Measurements from ENCODE around the gene MESD.

Gene MESD

DNA sequence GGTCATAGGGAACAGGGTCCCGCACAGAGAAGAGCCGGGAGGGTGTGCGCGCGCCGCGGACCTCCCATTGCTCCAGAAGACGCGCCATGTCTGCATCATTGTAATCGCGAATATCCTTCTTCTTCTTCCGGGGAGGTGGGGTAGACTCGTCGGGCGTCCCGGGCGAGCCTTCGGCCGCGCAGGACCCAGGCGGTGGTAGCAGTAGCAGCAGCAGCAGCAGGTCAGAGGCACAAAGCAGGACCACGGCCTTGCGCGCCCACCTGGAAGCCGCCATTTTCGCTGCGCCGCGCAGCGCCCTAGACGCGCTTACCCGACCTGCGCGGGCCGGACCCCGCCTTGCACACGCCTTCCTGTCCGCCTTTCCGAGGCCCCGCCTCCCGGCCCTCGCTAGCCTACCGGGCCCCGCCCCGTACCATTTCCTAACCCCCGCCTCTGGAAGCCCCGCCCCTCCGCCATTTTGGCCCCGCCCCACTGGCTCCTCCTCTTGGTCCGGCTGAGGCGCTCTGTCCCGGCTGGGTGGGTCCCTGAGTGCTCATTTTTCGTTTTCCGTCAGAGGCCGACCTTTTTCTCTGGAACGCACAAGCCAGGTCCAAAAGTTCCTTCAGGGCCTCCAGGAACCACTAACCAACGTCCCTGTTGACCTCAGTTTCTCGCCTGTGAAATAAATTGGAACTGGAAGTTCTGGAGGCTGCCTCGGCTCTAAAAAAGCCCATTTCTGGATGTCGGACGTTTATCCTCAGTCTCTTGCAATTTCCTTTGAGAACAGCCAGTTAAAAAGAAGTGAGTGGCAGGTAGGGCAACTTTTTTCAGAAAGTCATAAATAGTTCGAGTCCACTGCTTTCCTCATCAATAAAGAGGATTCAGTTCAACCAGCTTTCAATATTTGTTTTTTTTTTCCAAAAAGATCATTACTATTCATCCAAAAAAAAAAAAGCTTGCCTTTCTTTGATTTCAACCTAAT lies at the start of gene MESD:
TSS of gene MESD (minus strand) at position 302 of the 961 bp plus-strand sequence. CDS start at position 274, 28 bp downstream.
- peak; percentile 87 to 88 for DNase-seq (ENCODE audit: low read depth in 2 of 2)

DNA sequence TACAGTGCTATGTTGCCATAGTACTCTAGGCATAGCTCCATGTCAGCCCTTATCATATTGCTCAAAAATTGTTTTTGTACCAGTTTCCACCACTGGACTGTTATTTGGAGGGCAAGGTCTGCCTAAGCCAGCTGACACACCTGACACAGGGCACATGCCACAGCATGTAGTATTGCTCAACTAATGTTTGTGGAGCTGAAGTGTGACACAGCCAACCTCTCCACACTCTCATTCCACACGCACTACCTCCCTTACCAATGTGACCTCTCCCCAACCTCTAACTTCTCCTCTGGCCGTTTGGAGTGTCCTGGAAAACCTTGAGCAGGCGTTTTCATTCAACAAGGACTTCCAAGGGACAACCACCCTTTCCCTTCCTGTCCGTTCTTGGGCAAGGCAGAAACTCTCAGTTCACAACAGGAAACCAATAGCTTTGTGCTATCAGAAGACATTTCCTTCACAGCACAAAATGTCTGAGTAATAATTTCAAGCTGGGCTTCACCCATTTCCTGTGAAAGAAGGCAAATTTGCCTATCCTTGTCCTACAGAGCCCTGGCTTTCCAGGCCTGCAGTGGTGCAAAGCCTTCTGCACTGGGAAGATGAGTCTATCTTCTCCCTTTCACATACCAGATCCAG lies 49.5 kb upstream of the MESD start:
- DNase-seq (ENCODE audit: low read depth in 2 of 2) = no peak

DNA sequence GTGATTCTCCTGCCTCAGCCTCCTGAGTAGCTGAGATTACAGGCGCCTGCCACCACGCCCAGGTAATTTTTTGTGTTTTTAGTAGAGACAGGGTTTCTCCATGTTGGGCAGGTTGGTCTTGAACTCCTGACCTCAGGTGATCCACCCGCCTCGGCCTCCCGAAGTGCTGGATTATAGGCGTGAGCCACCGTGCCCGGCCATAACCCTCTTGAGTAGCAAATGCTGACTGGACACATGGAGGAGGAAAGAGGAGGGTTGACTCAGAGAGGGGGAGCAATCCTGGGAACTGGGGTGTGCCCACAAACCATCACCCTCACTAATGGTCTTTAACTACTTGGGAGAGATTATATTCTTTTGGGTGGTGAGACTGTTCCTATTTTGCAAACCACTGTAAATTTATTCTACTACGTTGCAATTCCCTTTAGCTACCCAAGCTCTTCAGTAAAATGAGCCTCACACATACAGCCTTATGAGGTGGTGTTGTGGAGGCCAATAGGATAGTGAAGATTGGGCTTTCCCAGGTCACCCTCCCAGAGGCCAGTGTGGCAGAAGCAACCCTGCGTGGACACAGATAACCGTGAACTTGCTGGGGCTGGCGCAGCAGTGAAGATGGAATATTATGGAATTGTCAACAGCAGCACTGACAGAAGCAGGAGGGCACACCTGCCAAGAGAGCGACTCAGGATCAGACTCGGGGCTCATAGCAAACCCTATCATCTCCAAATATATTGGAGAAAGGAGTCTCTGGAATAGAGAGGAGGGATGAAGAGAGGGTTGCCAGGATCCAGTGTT lies 48.5 kb upstream of the MESD start:
- DNase-seq (ENCODE audit: low read depth in 2 of 2) = no peak

DNA sequence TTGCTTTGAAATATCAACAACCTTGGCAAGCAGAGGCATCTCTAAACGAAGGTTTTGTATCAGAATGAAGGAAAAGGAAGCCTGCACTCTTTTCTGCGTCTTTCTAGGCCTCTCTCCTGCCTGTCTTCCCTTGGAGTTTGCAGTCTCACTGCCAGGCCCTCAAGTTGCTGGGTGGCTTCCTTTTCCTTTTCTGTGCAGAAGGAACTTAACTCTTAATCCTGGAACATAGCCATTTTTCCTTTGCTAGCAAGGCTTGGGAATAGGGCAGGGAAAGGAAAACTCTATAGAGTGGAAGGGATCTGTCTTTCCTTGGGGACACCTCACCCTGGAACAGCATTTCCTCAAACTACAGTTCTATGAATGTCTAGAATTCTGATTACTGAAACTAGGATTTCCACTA lies 43.9 kb upstream of the MESD start:
- DNase-seq (ENCODE audit: low read depth in 2 of 2) = no peak

DNA sequence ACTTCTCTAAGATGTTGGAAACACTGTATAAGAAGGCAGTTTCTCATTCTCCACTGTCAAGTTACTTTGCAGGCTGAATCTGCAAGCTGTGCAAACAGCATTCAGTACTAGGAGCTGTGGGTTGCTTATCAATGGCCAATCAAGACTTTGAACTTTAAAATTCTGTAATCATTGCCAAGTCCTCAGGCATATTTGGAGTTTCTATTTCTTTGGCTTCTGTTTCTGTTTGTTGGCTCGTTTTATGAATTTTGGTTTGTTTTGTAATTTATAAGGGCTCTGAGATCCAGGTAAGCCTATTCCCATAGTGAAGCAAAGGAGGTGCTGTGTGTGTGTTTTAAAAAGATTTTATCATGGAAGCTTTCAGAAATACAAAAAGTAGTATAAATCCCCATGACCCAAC lies 43.2 kb upstream of the MESD start:
- no peak for DNase-seq (ENCODE audit: low read depth in 2 of 2)

DNA sequence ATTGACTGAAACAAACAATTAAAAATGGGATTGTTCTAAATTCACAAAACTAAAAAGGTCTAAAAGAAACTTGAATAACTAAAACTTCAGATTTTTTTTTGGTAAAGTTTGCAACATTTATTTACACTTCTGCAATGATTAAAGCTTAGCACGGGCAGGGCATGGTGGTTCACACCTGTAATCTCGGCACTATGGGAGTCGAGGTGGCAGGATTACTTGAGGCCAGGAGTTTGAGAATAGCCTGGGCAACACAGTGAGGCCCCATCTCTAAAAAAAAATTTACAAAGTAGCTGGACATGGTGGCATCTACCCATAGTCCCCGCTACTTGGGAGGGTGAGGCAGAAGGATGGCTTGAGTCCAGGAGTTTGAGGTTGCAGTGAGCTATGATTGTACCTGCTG lies 42.7 kb upstream of the MESD start:
- DNase-seq (ENCODE audit: low read depth in 2 of 2) = no peak

DNA sequence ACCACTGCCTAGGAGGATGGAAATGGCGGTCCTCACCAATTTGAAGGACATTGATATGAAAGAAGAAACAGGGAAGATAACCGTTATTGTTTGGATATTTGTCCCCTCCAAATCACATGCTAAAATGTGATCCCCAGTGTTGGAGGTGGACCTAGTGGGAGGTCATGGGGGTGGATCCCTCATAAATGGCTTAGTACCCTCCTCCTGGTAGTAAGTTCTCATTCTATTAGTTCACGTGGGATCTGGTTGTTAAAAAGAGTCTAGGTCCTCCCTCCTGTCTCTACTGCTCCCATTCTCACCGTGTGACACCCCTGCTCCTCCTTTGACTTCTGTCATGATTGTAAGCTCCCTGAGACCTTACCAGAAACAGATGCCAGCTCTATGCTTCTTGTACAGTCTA lies 41.6 kb upstream of the MESD start:
- no peak for DNase-seq (ENCODE audit: low read depth in 2 of 2)

DNA sequence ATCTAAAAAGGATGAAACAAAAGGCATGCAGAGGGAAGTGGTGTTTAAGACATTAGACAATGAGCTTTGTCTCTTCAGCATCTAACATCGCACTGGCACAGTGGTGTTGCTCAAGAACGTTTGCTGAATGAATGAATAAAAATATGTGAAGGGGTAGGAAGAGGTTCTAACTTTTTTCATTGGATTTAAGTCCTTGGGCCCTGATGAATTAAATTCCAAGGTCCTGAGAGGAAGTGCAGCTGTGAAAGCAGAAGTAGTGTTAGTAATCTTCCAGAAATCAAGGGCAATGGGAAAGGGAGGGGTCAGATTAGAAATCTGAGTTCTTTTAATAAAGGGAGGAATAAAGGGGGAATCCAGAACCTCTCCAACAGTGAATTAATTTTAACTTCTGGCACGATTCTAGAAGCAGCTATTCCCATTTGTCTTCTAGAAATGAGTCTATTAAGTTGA lies 40.7 kb upstream of the MESD start:
- DNase-seq (ENCODE audit: low read depth in 2 of 2) = no peak

DNA sequence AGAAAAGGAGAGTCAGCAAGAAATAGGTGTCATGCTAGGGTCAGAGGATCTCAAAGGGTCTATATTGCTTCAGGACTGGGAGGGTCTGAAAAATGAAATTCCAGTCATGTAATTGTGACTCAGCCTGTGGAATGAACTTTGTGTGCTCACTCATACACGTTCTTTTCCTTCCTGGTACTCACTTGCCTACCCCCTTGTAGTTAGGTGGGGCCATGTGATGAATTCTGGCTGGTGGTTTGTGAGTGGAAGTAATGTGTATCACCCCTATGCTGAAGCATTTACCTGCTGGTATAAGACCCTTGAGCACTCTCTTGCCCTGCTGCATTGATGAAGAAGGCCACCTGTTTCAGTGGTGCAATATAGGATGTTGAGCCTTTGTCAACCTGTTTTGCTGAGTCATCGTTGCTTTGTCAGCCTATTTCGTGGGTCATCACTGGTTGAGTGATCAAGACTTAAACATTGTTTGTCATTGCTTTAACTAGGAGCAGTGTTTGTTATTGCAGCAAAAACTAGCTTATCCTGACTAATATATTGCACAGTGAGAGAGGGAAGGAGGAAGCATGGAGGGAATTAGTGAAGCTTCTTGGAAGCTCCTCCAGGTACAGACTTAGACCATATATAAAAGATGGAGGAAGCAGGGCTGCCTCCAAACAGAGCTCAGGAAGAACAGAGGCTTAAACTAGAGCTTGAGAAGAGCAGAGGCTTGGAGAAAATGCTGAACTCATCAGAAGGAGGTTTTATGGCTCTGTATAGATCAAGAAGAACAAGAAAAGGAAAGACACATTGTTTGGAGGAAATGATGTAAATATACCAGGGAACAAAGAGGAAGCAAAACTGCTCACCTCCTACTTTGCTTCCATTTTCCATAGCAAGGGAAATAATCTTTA lies 40.0 kb upstream of the MESD start:
- no peak for DNase-seq (ENCODE audit: low read depth in 2 of 2)

DNA sequence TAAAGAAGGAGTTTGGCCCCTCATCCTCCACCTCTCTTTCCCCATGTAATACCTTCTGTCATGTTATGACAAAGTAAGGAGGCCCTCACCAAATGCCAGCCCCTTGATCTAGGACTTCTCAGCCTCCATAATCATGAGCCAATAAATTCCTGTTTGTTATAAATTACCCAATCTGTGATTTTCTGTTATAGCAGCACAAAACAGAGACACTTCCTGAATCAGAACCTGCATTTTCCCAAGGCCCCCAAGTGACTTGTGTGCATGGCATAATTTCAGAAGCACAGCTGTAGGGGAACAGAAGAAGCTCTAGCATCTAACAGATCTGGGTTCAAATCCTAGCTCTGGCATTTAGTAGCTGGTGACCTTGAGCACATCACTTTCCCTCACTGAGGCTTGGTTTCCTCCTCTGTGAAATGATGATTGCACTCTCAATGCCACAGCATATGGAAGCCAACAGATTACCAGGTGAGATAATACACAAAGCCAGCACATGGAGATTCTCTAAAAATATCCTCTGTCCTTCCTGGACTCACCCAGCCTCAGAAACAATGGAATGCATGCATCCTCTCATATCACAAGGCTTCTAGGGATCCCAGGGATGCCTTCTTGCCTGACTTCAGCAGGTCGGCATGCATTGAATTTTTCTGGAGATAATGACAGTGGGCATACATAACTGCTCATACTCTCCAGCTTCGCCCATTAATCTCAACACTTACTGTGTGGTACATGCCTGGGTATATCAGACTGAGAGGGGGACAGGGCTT lies 37.4 kb upstream of the MESD start:
- no peak for DNase-seq (ENCODE audit: low read depth in 2 of 2)

DNA sequence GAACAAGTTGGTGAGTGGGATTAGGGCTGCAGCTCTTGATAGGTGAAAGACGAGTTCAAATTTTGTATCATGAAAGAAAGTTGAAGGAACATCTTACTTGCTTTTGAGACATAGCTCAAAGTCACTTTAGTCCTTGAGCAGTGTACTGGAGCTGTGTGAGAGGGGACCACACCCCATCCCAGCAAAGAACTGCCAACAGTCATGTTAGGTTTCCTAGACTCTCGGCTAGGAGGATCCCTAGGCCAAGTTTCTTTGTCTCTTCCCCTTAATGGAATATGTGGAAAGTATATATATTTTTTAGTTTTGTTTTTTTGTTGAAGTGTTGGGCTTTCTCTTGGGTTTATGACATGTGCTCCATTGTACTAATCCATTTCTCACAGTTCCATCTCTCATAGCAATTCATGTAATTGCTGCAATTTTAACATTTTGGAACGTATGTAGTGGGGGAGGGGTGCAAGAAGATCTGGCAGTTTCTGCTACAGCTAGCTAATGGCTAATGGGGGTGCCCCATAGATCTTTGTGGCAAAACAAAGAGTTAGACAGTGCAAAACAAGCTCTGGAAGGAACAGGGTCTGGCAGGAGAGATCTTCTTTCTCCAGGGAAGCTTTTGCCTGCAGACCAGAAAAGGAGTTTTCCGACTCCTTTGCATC lies 36.2 kb upstream of the MESD start:
- DNase-seq (ENCODE audit: low read depth in 2 of 2) = no peak

DNA sequence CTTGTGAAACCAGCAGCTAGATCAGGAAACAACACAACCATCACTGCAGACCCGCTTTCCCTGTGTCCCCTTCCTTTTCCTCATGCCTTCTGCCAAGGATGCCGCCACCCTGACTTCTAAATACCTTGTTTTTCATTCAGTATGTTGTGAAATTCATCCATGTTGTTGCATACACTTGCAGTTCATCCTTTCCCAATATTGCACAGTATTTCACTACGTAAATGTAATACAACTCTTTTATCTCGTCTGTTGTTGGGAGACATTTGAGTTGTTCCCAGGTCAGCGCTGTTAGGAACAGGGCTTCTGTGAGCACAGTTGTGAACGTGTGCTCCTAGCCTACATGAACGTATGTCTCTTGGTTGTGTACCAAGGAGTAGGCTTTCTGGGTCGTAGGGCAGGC lies 35.3 kb upstream of the MESD start:
- no peak for DNase-seq (ENCODE audit: low read depth in 2 of 2)

DNA sequence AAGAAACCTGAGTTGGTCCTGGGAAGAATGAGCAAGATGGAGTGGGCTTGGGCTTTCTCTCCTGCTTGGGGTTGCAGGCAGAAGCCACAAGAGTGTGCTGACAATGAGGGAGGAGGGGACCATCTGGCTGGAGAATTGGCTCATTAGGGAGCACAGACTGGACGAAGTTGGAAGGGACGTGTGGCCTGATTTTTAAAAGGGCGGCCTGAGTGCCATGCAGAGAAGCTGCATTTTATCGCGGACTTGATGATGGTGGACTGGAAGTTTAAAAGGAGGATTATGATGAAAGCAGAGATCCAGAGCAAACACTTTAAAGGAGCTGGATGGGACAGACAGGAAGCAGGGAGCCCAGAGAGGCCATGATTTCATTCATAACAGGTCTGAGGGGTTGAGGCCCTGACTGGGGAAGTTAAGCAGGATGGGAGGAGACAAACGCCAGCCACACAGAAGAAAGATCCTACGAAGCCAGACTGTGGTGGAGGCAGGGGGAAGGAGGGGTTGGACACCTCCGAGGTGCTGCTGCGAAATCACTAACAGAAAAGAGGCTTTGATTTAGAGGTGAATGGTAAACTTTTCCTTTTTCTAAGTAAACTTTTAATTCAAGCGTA lies 34.8 kb upstream of the MESD start:
- no peak for DNase-seq (ENCODE audit: low read depth in 2 of 2)

DNA sequence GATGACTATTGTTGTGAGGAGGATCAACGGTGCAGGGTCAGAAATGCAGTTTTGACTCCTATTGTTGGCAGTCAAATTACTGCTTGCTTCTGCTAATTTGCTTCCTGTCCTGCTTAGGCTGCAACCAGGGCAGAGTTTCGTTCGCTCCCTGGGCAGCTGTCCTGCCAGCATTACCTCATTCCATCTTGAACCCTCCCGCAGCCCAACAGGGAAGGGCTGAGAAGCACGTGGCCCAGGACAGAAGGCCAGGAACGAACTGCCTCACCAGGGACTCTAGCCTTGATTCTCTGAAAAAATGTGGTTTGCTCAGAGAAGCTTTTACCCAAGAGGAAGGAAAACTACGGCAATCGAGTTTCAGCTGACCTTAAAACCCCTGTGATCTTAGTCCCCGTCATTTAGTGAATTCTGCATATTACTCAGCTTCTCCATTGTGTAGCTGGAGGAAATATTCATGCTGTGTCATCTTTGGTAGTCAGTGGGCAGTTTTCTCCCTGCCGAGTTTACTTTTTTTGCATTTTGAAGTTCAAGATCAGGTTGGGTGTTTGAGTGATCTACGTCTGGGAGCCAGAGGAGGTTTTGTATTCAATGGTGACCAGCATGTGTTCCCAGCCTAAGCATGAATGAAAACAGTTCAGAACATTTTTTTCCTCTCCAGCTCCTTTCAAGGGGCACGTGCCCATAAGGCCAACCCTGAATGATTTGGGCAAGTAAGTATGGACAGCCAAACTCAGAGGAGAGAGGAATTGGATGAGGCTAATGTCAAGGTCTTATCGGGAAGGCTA lies 34.1 kb upstream of the MESD start:
- DNase-seq (ENCODE audit: low read depth in 2 of 2) = no peak

DNA sequence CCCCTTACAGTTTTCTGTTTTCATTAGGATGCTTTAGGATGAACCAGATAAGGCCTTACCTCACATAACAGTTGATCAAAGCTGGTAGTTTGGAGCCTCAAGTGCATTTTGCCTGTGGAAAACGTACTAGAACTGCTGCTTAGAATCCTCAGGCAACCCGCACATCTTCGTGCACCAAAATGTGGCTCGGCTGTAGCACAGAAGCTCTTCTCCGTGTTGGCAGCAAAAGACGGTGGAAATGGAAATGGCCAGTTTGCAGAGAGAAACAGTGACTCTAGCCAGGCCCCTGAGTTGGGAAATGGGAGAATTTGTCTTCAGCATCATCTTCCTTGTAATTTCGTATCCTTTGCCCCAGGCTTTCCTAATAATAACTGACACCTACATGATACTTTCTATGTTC lies 31.7 kb upstream of the MESD start:
- no peak for DNase-seq (ENCODE audit: low read depth in 2 of 2)

DNA sequence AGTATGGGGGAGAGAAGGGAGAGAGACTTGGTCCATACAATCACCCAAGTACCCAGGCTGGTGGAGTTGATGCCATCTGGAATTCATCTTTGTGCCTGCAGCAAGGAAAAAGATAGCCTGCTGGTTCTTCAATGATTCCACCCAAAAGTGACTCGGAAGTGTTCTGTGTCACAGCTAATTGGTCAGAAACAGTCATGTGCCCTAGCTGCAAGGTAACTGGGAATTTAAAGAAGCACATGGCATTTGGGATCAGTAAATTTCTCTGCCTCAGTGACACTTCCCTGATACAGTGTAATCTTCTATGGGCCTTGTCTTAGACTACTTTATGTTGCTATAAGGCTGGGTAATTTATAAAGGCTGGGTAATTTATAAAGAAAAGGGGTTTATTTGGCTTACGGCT lies 28.6 kb upstream of the MESD start:
- no peak for DNase-seq (ENCODE audit: low read depth in 2 of 2)

DNA sequence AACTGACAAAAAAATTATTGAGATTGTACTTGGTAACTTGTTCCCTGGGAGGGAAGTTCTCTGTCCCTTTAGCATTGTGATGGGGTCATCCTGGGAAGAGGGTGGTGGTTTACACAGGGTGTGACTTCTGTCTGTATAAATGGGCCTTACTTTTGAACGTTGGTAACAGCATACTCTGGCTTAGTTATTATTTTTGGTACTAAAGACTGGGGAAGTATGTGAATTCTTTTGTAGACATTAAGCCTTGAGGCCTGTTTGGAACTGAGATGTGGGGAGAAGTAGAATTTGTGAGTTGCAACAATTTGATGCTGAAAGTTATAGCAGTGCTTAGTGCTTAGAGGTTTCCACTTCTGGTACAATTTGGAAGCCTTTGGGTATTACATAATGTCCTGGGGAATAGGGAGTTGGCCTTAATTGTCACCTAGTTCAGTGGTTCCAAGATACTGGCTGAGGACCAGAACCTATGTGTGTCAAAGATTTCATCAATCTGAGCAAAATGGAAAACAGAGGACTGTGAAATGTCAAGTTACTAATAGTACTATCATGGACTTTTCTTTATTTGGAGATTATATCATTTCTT lies 27.0 kb upstream of the MESD start:
- DNase-seq (ENCODE audit: low read depth in 2 of 2) = no peak

Data from fibroblast of skin of left quadriceps (primary cell).